GM12878 (cell line): ENCODE data around the gene KIF14.

ENCODE experiments used
- BHLHE40 ChIP-seq, 2 experiments: fragments of 450-650 bp in 1 of 2; IDR thresholded peaks; 2 replicates each; pipeline ENCODE4 v1.6.1; 2011 to 2017; ENCODE audit warnings: low read depth in 2 of 2, borderline replicate concordance in 1 of 2, improper control_type of control experiment in 1 of 2, low read length in 1 of 2, mild to moderate bottlenecking in 1 of 2
- CBX5 ChIP-seq: sonication (generic); IDR thresholded peaks from 2 replicates; pipeline ENCODE4 v1.6.1; 2016; ENCODE audit warnings: low read depth, moderate library complexity, mild to moderate bottlenecking, inconsistent platforms
- CEBPB ChIP-seq, 2 experiments: fragments of 150-350 bp in 1 of 2; IDR thresholded peaks; 2 replicates each; pipeline ENCODE4 v1.6.1; 2012 to 2014; ENCODE audit warnings: low read depth in 2 of 2, low read length in 2 of 2, borderline replicate concordance in 1 of 2, inconsistent platforms in 1 of 2
- CHD2 ChIP-seq: IDR thresholded peaks from 2 replicates; pipeline ENCODE4 v1.6.1; 2011; ENCODE audit warnings: low read depth, low read length, improper control_type of control experiment, borderline replicate concordance
- CTCF ChIP-seq, 3 experiments: IDR thresholded peaks in 2 of 3; conservative IDR thresholded peaks in 1 of 3; 2 replicates each; pipeline ENCODE4 v1.5.1; 2011; ENCODE audit warnings: low read depth in 3 of 3, low read length in 3 of 3, mild to moderate bottlenecking in 3 of 3, control low read depth in 2 of 3, moderate library complexity in 2 of 3, inconsistent platforms in 1 of 3, mixed read lengths in 1 of 3; ENCODE audit not compliant: control insufficient read depth in 2 of 3, insufficient read depth in 1 of 3; ENCODE audit errors: extremely low read depth in 1 of 3
- ELK1 ChIP-seq: IDR thresholded peaks from 2 replicates; pipeline ENCODE4 v1.6.1; 2012; ENCODE audit warnings: low read depth, low read length, improper control_type of control experiment
- POLR2A ChIP-seq: IDR thresholded peaks from 2 replicates; pipeline ENCODE4 v1.6.1; 2011; ENCODE audit warnings: low read depth, mild to moderate bottlenecking, low read length
- POLR2AphosphoS2 ChIP-seq: IDR thresholded peaks from 2 replicates; pipeline ENCODE4 v1.6.1; 2011; ENCODE audit warnings: low read depth, mild to moderate bottlenecking, low read length, improper control_type of control experiment, moderate library complexity
- RAD51 ChIP-seq: fragments of 450-650 bp; IDR thresholded peaks from 2 replicates; pipeline ENCODE4 v1.6.1; 2016; ENCODE audit warnings: moderate library complexity, mild to moderate bottlenecking, inconsistent platforms
- TAF1 ChIP-seq: IDR thresholded peaks from 2 replicates; pipeline ENCODE4 v1.6.1; 2011; ENCODE audit warnings: mild to moderate bottlenecking, low read depth, low read length, borderline replicate concordance
- ZNF207 ChIP-seq: fragments of 450-650 bp; IDR thresholded peaks from 2 replicates; pipeline ENCODE4 v1.6.1; 2014; ENCODE audit warnings: antibody characterized with exemption, mild to moderate bottlenecking, borderline replicate concordance

GRCh38 chr1:200653022-200653462 is 32.5 kb upstream of the KIF14 start:
- TF ChIP-seq CTCF (IDR thresholded peaks at IDR 0.05 in 2 of 3, conservative IDR thresholded peaks at IDR 0.05 in 1 of 3; ENCODE audit: control insufficient read depth in 2 of 3, extremely low read depth in 1 of 3, insufficient read depth in 1 of 3, low read depth in 3 of 3, low read length in 3 of 3) (no peak), CEBPB (IDR thresholded peaks at IDR 0.05; ENCODE audit: borderline replicate concordance in 1 of 2, low read depth in 2 of 2, low read length in 2 of 2) (no peak), ELK1 (no peak), TAF1 (no peak), POLR2AphosphoS2 (no peak), ZNF207 (no peak), CBX5 (no peak), CHD2 (no peak), RAD51 (no peak), POLR2A (no peak), BHLHE40 (IDR thresholded peaks at IDR 0.05; ENCODE audit: borderline replicate concordance in 1 of 2, low read depth in 2 of 2, low read length in 1 of 2) (no peak)
